Myocyte (in vitro differentiated cells): ENCODE measurements around the gene PDLIM5. TPM values are rescaled to one million over a fixed set of nuclear protein-coding genes. Genes with fewer than 3 reads are reported as not detected.

ENCODE experiments used
- DNase-seq: peaks from one replicate; pipeline ENCODE4 v3.0.0-alpha.2; 2012; ENCODE audit warnings: low read depth
- total RNA-seq: library from RNA; depleted of rRNA; stranded (reverse); fragments of >200 nt; gene quantifications from 2 replicates; pipeline ENCODE4 v1.2.3, GENCODE V29; 2014

PDLIM5 gene
- total RNA-seq, 1 donor from 2014 or later: 170 TPM

DNA sequence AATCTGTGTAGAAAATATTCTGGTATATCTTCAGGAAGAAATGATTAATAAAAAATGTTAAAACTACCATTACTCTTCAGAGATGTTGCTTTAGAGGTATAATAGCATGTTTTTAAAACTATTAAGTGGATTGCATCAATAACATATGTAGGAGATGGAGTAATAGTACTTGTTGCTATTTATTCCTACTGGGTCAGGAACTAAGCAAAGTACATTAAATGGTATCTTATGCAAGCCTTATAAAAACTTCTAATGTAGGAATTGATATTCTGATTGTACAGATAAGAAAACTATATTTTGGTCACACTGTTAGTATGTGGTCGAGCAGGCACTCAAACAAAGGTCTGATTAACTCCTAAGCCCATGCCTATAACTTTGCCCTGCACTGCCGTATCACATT is 31.4 kb upstream of the PDLIM5 start:
- no peak for DNase-seq

DNA sequence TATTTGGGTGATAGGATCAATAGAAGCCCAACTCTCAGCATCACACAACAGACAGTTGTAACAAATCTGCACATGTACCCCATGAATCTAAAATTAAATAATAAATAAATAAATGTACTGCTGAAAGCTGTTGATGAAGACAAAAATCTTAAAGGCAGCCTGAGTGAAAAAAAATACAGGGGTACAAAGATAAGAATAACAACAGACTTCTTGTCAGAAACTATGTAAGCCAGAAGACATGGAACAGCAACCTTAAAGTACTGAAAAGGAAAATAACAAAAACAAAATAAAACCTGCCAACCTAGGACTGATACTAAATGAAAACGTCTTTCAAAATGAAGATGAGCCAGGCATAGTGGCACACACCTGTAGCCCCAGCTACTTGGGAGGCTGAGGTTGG is 25.0 kb upstream of the PDLIM5 start:
- DNase-seq: no peak

DNA sequence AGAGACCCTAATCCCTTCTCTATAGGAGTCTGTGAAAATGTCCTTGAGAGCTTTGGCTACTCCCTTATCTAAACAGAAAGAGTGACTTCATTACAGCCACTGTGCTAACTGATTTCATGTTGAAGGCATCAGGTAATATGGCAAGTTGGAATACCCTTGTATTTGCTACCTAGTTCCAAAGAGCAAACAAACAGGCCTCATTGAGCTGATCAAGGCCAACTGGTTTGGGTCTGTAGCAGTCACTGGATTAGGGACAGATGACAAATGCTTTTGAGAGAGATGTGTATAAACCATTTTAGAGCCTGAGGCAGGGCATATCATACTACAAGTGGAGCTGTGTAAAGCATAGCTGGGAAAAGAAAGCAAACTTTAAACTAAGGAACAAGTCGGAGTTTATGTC is 22.9 kb upstream of the PDLIM5 start:
- DNase-seq: peak; percentile 30

DNA sequence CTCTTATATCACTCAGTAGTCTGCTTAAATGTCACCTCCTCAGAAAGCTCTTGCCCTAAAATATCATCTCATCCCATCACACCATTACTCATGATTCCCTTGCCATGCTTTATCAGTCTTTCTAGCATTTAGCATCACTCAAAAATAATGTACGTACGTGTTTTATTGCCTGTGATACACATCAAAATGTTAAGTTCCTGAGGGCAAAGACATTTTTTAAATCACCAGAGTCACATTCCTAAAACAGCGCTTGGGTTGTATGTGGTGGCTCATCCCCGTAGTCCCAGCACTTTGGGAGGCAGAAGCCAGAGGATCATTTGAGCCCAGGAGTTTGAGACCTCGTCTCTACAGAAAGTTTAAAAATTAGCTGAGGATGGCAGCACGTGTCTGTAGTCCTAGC is 21.3 kb upstream of the PDLIM5 start:
- DNase-seq: no peak

DNA sequence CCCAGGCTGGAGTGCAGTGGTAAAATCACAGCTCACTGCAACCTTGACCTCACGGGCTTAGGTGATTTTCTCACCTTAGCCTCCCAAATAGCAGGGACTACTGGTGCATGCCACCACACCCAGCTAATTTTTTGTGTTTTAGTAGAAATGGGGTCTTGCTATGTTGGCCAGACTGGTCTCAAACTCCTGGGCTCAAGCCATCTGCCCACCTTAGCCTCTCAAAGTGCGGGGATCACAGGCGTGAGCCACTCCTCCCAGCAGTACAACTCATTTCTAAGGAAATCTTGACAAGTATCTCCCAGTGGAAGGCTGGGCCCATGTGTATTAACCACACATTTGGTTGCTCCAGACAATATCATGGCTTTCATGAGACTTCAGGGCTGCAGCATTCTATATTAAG is 20.4 kb upstream of the PDLIM5 start:
- DNase-seq: no peak

DNA sequence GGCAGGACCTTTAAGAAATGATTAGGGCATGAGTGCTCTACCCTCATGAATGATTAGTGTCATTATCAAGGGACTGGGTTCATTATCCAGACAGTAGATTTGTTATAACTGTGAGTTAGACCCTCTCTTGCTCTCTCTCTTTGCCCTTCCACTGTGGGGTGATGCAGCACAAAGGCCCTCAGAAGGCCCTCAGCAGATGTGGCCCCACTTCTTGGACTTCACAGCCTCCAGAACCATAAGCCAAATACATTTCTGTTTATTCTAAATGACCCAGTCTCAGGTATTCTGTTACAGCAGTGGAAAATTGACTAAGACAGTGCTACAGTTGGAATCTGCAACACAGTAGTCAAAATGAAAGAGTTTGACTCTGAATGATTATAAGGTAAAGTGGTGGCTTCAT is 17.2 kb upstream of the PDLIM5 start:
- DNase-seq: no peak

DNA sequence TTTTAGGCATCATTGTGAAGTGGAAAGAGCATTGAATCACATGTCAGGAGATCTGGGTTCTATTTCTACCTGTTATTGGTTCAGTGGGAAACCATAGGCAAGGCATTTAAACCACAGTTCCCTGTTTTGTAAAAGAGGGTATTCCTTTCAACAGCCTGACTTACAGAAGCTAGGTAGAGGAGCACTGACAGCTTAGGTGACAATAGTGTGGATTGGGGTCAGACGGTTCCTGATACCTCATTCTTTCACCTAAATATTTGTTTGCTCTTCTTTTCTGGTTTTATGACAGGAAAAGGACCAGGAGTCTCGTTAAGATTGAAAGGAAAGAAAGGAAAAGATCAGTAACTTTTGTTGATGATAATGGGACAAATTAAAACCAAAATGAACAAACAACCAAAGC is 15.9 kb upstream of the PDLIM5 start:
- DNase-seq: no peak

DNA sequence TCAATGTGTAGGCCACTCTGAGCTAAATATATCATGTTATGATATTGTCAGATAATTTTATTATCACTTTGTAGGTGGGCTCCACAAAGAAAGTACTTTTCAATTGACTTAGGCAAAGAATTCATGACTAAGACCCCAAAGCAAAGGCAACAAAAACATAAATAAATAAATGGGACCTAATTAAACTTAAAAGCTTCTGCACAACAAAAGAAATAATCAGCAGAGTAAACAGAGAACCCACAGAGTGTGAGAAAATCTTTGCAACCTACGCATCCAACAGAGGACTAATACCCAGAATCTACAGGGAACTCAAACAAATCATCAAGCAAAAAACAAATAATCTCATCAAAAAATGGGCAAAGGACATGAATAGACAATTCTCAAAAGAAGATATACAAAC is 15.2 kb upstream of the PDLIM5 start:
- DNase-seq: no peak

DNA sequence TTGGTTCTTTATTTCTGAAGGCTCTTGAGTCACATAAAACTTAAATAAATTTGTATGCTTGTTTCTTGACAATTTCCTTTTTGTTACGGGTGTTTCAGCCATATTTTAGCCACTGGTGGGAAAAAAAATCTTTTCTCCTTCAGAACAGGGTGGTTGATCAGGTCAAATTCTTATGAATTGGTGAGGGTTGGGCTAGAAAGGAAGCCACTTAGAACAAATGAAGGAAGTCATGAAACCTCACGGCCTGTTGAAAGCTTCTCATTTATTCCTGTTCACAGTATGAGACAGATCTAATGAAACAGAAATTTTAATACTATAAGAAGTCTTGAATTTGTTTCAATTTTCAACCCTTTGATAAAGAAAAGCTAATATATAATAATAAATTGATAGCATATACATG is 12.1 kb upstream of the PDLIM5 start:
- DNase-seq: no peak

DNA sequence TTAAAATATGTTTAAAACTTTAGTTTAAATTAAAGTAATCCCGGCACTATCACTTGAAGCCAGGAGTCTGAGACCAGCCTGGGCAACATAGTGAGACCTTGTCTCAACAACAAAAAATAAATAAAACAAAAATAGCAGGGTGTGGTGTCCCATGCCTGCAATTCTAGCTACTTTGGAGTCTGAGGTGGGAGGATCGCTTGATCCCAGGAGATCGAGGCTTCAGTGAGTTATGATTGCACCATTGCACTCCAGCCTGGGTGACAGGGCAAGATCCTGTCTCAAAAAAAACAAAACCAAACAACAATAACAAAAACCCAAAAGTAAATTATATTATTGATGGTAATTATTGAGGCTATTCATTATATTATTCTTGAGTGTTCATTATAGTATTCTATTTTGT is 9.9 kb upstream of the PDLIM5 start:
- DNase-seq: no peak

DNA sequence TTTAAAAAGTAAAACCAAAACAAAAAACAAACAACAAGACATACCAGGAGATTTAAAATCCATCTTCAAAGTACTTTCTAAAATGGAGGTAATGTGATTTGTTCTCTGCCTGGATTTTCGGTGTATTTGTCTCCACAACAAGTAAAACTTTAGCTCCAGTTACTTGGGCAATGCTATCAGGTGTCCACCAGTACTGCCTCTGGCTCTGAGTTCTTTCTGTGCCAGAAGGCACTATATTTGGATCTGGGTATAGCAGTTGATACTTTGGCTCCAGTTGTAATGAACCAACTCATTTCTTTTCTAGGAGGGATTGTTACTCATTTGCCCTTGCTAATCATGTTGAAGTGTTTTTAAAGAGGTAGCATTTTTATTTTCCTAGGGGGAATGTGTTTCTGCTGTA is 9.5 kb upstream of the PDLIM5 start:
- DNase-seq: peak; percentile 80

DNA sequence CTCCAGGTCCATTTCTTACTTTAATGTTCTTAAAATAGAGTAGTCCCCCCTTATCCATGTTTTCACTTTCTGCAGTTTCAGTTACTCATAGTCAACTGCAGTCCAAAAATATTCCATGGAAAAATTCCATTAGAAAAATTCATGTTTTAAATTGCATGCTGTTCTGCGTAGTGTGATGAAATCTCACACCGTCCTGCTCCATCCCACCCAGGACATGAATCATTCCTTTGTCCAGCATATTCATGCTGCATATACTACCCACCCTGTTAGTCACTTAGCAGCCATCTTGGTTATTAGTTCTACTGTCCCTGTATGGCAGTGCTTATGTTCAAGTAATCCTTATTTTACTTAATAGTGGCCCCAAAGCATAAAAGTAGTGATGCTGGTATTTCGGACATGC is 5.4 kb upstream of the PDLIM5 start:
- peak; percentile 43 for DNase-seq

DNA sequence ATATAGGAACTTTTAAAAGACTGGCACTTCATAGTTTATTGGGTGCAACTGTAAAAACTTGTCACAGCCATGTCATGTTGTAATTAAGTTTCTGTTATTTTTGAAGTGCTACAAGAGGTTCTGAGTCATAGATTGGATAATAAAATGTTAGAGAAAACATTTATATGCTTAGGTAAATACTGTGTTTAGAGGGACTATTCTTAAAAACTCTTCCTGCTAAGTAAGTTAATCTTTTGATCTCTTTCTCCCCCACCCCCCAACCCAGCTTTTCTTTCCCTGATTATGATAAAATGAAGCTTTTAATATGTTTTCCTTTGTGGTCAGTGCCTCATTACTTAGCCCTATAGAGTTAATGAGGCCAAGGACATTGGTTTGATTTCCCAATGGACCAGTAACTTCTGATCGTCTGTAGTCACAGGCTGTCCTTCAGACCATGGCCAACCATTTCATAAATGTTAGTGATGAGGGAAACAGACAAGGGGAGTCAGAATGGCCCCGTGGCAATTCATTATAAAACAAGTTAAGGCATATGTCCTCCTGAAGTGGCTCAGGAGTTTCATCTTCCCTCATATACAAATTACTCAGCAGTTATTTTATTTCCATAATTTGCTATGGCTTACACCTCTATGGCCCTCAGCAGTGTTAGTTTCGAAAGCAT is 3.9 kb upstream of the PDLIM5 start:
- no peak for DNase-seq

DNA sequence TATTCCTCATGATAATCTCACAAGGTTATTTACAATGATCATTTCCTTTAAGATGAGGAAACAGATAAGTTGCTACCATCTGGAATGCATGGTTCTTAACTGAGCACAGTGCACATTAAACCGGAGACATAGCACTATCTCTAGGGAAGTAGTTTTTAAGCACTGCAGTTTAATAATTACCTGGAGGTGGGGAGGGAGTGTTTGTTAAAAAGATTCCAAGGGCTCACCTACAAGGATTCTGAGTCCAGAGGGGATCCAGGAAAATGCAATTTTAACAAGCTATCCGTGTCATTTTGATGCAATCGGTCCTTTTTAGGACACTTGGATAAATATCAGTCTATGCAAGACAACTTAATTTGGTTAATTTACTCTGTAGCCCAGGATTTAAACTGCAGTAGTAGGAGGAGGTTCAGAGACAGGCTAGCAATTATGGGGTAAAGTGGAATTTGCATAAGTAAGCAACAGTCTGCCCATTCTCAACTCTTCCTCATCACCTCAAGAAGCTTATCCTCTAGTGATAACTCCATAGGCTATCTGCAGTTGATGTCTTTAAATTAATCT is 2.8 kb upstream of the PDLIM5 start:
- DNase-seq: no peak

DNA sequence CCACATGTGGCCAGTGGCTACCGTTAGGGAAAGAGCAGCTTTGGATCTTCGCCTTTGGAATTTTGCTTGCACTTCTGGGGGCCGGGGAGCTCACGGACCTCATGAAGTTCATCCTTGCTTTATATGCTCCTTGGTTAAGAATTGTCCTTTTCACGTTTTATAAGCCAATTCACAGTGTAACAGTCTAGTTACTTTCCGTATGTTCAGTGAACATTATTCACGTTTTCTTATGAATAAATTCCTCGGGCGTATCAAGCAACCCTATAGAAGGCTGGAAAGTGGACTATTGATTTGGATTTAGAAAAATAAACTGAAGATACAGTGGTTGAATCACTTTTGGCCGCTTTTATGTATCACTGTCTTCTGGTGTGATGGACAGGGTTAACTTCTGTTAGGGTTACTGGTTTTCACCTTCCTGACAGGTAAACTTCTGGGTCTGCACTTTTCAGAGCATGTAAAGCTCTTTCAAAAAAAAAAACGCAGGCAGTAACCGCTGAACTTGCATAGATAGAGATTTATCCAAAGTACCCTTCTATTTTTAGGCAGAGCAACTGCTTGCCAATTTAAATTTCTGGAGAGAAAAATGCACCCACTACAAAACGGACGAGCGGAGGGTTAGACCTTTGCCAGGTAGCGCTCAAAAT is 569 bp upstream of the PDLIM5 start:
- DNase-seq: no peak

DNA sequence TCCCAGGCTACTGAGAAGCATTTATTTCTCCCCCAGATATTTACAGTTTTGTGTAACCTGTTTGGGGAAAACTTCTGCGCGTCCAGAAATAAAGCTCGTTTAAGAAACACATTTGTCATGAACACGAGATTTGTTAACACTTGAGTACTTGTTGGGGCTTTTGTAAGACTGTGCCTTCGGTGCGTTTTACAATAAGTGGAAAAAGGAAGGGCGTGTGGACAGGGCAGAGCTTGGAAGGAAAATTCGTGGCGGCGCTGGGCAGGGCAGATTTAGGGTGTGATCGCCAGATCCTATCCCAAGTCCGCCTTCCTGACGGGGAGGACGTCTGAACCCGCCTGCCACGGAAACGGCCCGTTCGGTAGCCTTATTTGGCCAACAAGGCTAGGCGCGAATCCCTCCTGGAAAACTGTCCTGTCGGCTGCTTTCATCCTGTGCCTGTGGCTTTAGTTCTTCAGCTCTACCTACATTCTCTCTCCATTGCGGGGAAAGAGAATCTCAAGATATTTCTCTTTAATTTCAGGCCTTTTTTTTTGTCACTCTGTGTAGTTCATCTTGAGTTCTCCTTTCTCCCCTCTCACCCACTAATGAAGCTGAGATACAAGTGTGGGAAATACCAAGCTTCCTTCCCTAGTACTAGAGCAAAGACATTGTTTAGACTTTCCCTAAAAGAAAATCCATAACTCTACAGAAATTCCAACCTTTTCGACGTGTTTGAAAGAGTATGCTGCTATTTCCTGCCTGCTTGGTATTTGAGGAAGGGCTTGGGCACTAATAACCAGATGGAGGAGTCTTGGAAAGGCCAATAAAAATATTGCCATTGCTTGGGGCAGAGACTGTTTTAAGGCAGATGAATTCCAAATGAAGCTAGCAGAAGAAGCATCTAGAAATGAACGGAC is 982 bp downstream of the PDLIM5 start:
- peak; percentile 93 for DNase-seq

DNA sequence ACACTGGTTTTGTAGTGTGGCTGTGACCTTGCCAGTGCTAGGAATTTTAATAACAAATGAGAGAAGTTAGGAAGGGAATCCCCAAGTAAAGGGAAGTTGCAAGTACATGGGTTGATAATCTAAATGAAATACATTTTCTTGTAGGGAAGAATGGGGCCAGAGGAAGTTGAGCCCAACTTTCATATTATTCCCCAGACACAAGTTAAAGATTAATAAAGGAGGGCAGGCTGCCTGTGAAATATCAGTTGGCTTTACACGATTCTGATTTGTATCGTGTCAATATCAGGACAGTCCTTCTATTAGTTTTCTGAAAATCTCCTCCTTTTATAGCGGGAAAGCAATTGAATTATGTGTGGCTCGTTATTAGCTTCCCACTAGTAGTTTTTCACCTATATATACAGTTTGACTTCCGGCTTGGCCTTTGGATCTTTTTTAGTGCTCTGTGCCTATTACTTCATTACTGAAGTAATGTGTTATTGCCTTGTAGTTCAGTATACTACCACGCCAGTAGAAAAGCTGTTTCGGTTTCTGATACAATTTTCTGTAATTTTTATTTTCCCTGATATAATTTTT is 1.7 kb downstream of the PDLIM5 start:
- DNase-seq: no peak

DNA sequence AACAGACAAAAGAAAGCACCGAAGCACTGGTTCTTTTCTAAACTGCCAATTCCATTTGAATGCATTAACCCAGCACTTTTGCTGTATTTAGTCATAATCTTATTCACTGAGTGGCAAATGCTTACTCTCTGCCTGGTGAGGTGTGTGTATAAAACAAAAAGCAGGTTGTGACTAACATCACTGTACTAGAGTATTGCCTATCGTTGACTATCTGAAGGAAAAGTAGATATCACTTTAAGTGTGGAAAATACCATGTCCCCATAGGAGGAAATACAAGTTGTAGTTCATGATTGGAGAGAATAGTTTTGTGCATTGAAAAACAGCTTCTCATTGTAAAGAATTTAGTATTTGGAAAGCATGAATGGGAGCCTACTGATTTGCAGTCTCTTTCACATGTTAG is 2.7 kb downstream of the PDLIM5 start:
- DNase-seq: no peak

DNA sequence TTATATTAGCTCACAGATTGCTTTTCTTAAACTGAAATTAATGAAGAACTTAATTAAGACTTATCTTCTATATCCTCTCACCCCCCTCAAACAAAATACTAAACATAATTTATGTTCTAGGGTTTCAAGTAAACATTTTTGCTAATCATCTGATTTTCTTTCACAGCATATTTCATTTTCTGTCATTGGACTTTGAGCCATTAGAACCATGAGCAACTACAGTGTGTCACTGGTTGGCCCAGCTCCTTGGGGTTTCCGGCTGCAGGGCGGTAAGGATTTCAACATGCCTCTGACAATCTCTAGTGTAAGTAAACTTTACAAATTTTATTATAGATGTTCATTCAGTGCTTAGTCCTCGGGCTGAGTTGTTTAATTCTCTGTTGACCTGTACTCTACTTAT is 3.3 kb downstream of the PDLIM5 start:
- no peak for DNase-seq

DNA sequence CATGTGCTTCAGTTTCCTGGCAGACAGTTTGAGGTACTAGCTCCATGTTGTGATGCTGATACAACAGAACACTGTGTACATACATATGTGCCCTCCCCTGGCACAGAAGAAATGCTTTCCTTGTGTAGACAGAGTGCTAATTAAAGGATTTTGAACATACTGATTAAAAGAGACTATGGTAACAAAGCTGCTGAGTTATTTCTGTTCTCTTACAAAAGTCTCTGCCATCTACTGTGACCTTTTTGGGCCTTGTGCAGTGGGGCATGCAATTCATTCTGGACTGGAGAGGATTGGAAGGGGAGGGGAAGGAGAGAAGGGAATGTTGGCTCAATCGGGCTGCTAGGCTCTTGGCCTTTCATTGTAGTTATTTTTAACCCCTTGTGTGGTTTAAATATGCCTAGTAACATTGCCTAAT is 6.0 kb downstream of the PDLIM5 start:
- DNase-seq: peak; percentile 76

DNA sequence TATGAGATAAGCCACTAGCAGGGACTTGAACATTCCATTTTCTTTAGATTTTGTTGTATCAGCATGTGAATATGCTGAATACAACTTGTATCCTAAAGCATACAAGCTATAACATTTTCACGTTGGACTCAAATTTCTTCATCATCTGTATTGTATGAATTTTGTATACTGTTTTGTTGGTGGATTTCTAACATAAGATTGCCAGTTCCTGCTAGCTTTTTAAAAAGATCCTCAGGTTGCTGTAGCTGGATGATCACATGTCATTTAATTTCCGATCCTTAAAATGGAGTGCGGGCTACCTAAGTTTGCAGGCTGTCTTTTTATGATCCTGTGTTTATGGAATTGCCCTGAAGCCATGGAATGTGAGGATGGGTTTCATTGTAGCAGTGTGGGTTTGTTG is 6.9 kb downstream of the PDLIM5 start:
- DNase-seq: no peak
